ENCODE measurements around the gene RFC4. TPM values are rescaled to one million over a fixed set of nuclear protein-coding genes. Genes with fewer than 3 reads are reported as not detected.

Gene RFC4
- total RNA-seq, 1 donor from 2014 or later: 22.0 TPM

DNA sequence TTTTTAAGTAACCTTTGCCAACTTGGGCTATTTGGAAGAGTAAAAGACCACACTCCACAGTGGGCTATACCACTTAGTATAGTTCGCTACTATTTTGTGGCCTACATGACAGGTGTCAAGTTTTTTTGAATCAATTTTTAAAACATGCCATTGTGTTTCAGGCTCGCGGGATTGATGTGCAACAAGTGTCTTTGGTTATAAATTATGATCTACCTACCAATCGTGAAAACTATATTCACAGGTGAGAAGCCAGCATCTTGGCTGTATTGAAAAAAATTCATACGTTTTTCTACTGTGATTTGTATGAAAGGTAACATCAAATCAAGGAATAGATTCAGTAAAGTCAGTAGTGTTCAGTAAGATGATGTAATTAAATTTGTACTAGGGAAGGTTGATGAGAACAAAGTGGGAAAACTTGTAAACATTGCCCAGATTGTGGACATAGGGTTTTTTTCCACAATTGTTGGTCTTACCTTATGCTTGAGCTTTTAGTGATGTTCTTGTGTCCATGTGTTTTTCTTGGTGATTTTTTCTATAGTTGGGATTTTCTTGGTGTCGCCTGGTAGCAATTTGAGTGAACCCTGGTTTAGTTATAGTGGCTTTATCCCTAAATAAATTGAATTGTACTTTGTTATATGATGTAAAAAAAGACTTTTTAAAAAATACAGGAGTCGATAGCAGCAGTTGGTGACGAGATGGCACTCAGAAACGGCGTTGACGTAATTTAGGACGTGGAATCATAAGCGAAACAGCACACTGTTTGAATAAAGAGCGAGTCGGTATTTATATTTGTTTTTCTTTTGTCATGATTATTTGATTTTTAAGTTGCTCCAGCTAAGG lies 18.4 kb downstream of the RFC4 start:
- no peak for DNase-seq (ENCODE audit: low read depth)

DNA sequence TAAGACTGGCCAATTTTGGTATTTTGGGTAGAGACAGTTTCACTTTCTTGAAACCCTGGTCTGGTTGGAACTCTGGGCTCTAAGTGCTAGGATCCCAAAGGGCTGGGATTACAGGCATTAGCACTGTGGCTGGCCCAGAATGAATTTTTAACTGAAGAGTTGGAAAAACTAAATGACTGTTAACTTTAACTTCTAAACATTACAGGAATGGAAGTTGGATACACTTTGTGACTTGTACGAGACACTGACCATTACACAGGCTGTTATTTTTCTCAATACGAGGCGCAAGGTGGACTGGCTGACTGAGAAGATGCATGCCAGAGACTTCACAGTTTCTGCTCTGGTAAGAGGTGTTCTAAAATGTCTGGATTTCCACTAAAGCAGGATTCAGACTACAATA lies 19.4 kb downstream of the RFC4 start:
- no peak for DNase-seq (ENCODE audit: low read depth)

GRCh38 chr3:186785495-186786018 lies 20.7 kb downstream of the RFC4 start:
- no peak for DNase-seq (ENCODE audit: low read depth)

- DNase-seq (ENCODE audit: low read depth): no peak
Measured at GRCh38 chr3:186784820-186785494, 21.3 kb downstream of the RFC4 start.

DNA sequence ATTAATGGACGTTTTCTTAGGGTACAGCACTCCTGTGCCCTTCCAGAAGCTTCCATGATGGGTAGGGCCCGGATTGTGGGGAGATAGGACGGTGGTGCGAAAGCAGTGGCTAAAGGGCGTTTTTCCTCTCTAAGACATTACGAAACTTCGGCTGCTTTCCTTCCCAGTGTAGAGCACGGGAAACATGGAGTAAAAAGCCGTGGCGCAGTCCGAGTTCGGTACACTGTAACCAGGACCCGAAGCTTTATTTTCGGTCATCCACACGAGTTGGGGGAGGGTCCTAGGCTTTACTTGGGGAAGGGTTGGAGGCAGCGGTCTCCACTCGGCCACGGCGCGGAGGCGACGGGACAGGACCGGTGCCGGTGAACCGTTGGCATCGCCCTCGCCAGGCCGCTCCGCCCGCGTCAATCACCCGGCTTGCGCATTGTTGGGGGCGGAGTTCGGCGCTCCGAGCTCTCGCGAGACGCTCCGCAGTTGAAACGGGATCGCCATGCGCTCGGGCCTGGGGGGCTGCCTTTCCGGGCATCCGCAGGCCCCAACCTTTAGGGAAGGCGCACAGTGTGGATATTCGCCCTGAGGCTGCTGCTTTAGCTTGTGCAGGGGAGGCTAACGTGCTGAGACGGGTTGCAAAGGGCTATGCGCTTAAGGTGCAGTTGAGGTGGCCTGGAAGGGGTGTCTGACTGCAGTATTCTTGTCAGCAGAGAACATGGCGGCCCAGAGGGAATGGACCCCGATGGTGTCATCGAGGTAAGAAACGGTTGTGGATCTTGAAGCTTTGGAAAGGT lies 22.4 kb downstream of the RFC4 start:
- DNase-seq (ENCODE audit: low read depth): peak; percentile 47

DNA sequence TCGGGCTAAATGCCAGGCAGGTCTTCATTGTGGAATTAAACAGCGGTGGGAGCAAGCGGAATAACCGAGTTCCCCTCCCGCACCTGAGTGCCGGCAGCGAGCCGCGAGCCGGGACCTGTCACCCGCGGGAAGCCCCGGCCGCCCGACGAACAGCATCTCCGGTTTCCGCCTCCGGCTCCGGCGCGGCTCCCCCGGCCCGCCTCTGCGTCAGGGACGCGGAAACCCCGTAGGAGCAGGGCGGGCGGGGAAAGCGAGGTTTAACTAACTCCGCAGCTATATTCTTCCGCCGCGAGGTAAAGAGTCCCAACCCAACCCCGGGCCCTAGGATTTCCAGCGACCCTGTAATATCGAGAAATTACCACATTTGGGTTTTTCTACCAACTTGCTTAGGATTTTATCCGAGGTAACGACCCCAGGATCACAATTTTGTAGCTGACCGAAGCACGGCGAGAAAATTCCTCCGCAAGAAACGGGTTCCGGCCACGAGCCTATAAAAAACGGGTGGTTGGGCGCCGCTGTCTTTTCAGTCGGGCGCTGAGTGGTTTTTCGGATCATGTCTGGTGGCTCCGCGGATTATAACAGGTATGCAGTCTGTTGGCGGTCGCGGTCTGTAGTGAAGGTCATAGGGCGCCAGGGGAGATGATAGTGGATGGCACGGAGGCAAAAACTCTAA lies 23.1 kb downstream of the RFC4 start, which contains the start of gene EIF4A2:
TSS of gene EIF4A2 (plus strand) at position 520 of the 673 bp plus-strand sequence. CDS start at position 554, 34 bp downstream.
- DNase-seq (ENCODE audit: low read depth): peak; percentile 51

- peak; percentile 40 for DNase-seq (ENCODE audit: low read depth)
Measured at GRCh38 chr3:186782542-186783057, 23.7 kb downstream of the RFC4 start.

DNA sequence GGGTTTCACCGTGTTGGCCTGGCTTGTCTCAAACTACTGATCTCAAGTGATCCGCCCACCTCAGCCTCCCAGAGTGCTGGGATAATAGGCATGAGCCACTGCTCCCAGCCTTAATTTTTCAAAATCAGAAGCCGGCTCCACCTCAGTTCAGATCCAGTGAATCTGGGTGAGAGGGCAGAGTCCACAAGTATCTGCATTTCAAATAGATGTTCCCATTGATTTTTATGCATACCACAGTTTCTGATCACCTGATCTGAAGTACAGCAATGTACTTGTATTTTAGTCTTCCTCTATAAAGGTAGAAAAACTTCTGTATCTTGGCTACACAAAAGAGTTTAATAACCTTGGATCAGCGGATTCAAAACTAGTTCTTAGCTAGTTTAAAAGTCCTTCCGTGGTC lies 27.1 kb downstream of the RFC4 start:
- no peak for DNase-seq (ENCODE audit: low read depth)

GRCh38 chr3:186775999-186776398 lies 30.3 kb downstream of the RFC4 start:
- no peak for DNase-seq (ENCODE audit: low read depth)

DNA sequence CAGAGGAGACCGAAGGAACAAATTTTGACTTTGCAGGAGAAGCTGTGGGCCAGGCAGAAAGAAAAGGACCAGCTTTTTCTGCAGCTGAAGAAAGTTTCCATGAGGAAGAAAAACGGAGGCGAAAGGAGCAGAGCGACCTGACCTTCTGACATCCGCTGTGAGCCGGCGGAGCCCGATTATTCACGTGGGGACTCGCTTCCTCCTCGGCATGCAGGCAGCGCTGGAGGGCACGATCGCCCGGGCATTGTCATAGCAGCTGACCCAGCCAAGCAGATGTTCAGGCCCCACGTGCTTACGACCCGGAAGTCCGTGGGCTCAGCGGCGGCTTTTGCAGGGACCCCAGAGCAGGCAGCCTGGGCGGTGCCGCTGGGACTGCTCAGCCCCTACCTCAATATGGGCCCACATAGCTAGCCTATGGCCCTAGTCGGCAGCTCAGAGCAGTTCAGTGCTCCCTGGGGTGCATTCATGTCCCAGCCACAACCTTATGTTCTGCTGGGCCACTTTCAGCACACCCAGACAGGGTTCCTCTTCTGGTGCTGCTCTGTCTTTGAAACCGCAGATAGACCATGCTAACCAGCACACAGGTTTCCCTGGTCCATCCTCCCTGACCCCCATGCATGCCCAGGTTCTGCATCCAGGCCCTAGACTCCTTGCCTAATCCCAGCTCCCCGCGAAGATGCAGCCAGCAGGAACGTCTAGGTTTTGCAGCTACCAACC lies 33.4 kb downstream of the RFC4 start:
- DNase-seq (ENCODE audit: low read depth): peak; percentile 19

DNA sequence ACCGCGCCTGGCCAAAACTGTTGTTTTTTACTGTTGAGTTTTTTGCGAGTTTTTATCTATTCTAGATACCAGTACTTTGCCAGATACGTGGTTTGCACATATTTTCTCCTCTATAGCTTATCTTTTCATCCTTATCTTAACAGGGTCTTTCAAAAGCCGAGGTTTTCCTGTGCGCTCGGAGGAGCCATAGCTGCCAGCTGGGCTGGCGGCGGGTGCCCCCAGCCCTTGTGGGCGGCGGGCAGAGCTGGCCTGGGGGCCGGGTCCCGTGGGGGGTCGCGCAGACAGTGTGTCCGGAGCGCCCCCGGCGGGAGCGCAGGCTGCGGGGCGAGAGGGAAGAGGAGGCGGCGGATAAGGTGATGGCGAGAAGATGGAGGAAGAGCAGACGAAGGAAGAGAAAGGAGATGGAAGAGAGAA lies 34.0 kb downstream of the RFC4 start:
- DNase-seq (ENCODE audit: low read depth): no peak

GRCh38 chr3:186760897-186761447 lies 45.3 kb downstream of the RFC4 start:
- DNase-seq (ENCODE audit: low read depth): no peak

GRCh38 chr3:186760141-186760833 lies 46.0 kb downstream of the RFC4 start:
- peak; percentile 93 for DNase-seq (ENCODE audit: low read depth)

GRCh38 chr3:186759231-186759930 lies 46.9 kb downstream of the RFC4 start:
- DNase-seq (ENCODE audit: low read depth): no peak

DNA sequence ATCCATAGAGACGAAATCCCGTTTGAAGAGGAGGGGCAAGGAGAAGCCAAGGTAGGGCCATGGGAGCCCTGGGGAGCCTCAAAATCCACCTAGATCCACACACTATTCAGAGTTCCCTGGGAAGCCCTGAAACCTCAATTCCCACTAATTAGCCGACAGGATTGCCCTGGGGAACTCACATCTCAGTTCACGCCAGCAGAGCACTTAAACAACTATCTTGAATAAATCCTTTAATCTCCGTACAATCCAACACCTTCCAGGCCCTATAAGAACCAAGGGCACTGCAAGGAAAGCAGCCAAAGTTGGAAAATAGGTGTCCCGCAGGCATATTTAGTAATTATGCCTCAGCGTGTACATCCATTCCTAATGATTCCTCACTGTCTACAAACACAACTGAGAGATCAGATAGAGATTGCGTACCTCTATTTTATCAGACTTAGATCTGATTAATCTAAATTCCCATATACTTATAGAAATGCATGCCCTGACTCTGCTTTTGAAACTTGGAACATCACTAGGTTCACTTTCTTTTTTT lies 48.5 kb downstream of the RFC4 start:
- DNase-seq (ENCODE audit: low read depth): no peak

GRCh38 chr3:186757214-186757613 lies 49.1 kb downstream of the RFC4 start:
- no peak for DNase-seq (ENCODE audit: low read depth)

DNA sequence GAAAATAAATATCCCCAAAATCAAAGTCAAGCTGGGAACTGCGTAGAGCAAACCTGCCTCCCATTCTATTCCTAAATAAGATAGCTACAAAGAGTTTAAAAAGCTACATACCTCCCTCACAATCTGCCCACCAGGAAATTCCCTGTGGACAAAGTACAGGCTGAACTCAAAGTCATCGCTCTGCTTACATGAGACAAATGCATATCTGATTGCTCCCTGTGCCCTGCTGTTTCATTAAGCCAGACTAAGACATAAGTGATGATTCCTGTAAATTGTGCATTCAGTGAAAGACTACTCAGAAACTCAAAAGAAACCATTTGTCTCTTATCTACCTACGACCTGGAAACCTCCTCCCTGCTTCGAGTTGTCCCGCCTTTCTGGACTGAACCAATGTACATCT lies 51.4 kb downstream of the RFC4 start:
- DNase-seq (ENCODE audit: low read depth): no peak

- no peak for DNase-seq (ENCODE audit: low read depth)
Measured at GRCh38 chr3:186754006-186754405, 52.3 kb downstream of the RFC4 start.

DNA sequence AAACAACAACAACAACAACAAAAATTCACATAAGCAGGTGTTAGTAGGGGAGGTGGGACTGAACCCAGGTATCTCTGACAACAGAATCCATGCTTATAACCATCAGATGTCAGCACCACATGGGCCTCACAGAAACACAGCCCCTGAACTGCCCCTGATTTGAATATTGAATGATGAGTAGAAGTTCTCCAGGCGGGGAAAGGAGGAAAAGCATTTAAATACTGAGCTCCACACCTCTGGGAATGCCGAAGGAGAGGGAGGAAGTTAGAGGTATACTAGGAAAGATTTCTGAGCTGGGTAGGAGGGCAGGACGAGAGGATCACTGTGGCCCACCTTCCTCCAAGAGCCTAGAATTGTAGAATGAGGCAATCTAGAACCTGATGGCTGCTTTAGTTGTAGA lies 54.8 kb downstream of the RFC4 start:
- DNase-seq (ENCODE audit: low read depth): no peak
